Activated B cell treated with CpG ODN at 0.5 μM for 24 hours (primary cell): ENCODE measurements around the gene SERF2. TPM values are rescaled to one million over a fixed set of nuclear protein-coding genes. Genes with fewer than 3 reads are reported as not detected.
A peak's percentile ranks its signal among the peaks of the same experiment; 100 is the strongest.

Source experiments
- ATAC-seq: fragments of 200-7000 bp; cut with Tn5 transposase; one replicate; pipeline ENCODE4 v1.10.0; 2021; ENCODE audit warnings: low read depth, mild to moderate bottlenecking, moderate library complexity
- CTCF ChIA-PET: fragments of 350-600 bp; sonication (Branson Sonifier 250); formaldehyde crosslinking; loops from one replicate; lab custom pipeline; 2021; ENCODE audit warnings: antibody characterized with exemption; lab: Charles Lee
- POLR2A ChIA-PET: fragments of 350-600 bp; sonication (Branson Sonifier 250); formaldehyde crosslinking; loops from one replicate; lab custom pipeline; 2021; ENCODE audit warnings: antibody characterized with exemption; lab: Charles Lee
- DNase-seq: peaks from one replicate; pipeline ENCODE4 v3.0.0; 2022
- H3K27ac Mint-ChIP-seq: one replicate; pipeline ENCODE4 v1.8.0; 2020; ENCODE audit warnings: mixed read lengths
- H3K27me3 Mint-ChIP-seq: one replicate; pipeline ENCODE4 v1.8.0; 2021; ENCODE audit warnings: mixed read lengths
- H3K36me3 Mint-ChIP-seq: one replicate; pipeline ENCODE4 v1.8.0; 2021; ENCODE audit warnings: low read depth, mixed read lengths
- H3K4me1 Mint-ChIP-seq: one replicate; pipeline ENCODE4 v1.8.0; 2021; ENCODE audit warnings: mixed read lengths
- H3K4me3 Mint-ChIP-seq: one replicate; pipeline ENCODE4 v1.8.0; 2020; ENCODE audit warnings: mild to moderate bottlenecking, mixed read lengths
- H3K9me3 Mint-ChIP-seq: one replicate; pipeline ENCODE4 v1.8.0; 2020; ENCODE audit warnings: mixed read lengths
- intact Hi-C: fragments of 100-400 bp; cut with micrococcal nuclease; formaldehyde crosslinking; loops from one replicate; pipeline ENCODE4 v1.15.1; 2024
- total RNA-seq: library from RNA; stranded (reverse); gene quantifications from 2 replicates; pipeline ENCODE4 v1.2.3, GENCODE V29; 2022
- TF ChIP-seq, protein P1 (sequence below): fragments of 200-600 bp; IDR thresholded peaks from one replicate; pipeline ENCODE4 v1.8.0; 2022; ENCODE audit warnings: antibody characterized with exemption, mild to moderate bottlenecking

Gene SERF2
- total RNA-seq, 1 donor from 2014 or later = 601 TPM

DNA sequence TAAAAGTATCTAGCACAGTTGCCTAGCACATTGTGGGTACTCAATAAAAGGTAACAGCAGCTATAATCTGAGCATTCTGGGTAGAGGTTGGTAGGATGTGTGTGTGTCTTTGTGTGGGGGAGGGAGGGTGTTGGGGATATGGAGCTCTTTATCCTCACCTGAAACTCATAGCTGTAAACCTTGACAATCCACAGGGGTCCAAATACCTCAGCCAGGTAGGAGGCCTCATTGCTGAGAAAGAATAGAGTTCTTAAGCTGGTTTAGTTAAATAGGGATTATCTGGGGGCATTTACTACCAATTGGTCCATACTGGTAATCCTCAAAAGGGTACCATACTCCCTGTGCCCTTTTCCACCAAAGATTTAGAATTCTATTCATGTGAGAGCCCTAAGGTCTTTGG is 3.9 kb downstream of the SERF2 start:
- H3K4me3 Mint-ChIP-seq = no peak overlapping the region
- H3K36me3 Mint-ChIP-seq = peaks cover 80% of the 10 kb centered on the region
- no peak overlapping the region for H3K27ac Mint-ChIP-seq
- no peaks in the 10 kb centered on the region for H3K27me3 Mint-ChIP-seq
- peaks cover 84% of the 10 kb centered on the region for H3K4me1 Mint-ChIP-seq
- ChIA-PET CTCF (interaction anchor here (0.7 to 1.5 kb wide), 2 partner anchors 14 to 19 kb away, joined by 3 to 5 read pairs; partner anchors contain the start of gene ELL3), POLR2A (interaction anchor here (0.7 to 18.0 kb wide), 3 partner anchors 13 to 638 kb away, joined by 5 to 509 read pairs (median 55); partner anchors contain the start of gene ELL3)
- DNase-seq (no peak), ATAC-seq (no peak)
- peaks cover 2% of the 10 kb centered on the region for H3K9me3 Mint-ChIP-seq
- intact Hi-C loops = no loop called here
- TF ChIP-seq, protein P1, sequence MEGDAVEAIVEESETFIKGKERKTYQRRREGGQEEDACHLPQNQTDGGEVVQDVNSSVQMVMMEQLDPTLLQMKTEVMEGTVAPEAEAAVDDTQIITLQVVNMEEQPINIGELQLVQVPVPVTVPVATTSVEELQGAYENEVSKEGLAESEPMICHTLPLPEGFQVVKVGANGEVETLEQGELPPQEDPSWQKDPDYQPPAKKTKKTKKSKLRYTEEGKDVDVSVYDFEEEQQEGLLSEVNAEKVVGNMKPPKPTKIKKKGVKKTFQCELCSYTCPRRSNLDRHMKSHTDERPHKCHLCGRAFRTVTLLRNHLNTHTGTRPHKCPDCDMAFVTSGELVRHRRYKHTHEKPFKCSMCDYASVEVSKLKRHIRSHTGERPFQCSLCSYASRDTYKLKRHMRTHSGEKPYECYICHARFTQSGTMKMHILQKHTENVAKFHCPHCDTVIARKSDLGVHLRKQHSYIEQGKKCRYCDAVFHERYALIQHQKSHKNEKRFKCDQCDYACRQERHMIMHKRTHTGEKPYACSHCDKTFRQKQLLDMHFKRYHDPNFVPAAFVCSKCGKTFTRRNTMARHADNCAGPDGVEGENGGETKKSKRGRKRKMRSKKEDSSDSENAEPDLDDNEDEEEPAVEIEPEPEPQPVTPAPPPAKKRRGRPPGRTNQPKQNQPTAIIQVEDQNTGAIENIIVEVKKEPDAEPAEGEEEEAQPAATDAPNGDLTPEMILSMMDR = no peak

DNA sequence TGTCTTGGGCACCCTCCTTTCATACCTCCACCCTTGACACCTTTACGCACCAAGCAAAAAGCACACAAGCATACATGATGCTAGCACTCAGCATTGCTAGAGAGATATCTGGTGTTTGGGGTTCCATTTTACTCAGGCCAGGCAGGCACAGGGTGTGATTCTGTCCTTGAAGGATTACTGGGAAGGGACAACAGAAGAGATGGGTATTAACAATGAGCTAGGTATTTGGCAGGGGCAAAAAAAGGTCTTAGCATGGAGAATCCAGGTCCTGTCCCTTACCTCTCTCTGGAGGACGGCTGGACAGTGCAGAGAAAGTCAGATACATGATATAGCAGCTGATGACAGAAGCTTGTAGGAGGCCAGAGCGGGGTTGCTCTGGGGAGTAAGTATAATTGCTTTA is 4.4 kb downstream of the SERF2 start:
- Mint-ChIP-seq H3K4me1 (peaks cover 84% of the 10 kb centered on the region), H3K4me3 (no peak overlapping the region), H3K36me3 (peaks cover 82% of the 10 kb centered on the region), H3K27ac (peak overlapping the region; percentile 75), H3K9me3 (peaks cover 2% of the 10 kb centered on the region), H3K27me3 (no peaks in the 10 kb centered on the region)
- POLR2A ChIA-PET = interaction anchor here (0.7 to 18.0 kb wide), 5 partner anchors 7 to 639 kb away, joined by 3 to 509 read pairs (median 5); partner anchors contain the start of gene ELL3
- intact Hi-C loops = no loop called here
- CTCF ChIA-PET = interaction anchor here (0.7 to 1.8 kb wide), 3 partner anchors 14 to 25 kb away, joined by 3 to 6 read pairs (median 3); partner anchors contain the start of gene ELL3
- ATAC-seq (no peak), DNase-seq (no peak)
- TF ChIP-seq, protein P1 = no peak

DNA sequence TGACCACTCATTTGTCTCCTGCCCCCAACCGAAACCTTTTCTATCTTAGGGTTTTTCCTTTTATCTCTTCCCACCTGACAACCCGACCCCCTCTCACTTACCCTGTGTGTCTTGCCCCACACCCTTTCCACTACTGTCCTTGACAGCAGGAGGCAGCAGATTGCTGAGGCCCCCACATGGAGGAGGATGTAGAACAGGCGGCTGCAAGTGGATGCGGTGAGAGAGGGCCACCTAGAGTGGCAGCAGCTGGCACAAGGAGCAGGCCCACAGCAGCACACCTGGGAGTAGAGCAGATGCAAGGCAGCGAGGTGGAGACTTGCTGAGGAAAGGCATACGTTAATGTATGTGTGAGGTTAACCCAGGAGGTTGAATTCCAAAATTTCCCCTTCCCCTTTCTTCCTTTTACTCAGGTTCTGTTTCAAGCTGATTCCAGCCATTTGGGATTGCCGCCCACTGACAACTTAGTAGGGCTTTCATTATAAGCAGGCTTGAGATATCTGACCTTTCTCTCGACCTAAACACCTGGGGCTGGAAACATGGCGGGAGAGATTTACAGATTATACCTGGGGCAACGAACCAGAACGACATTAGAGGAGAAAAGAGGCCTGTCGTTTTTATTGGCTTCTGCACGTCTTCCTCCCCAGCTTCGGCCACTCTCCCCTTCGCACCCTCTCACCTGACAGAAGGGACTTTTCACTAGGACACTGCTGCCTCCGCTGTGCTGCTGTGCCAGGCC is 7.3 kb downstream of the SERF2 start:
- Mint-ChIP-seq H3K9me3 (peaks cover 2% of the 10 kb centered on the region), H3K27me3 (no peaks in the 10 kb centered on the region), H3K4me3 (peak overlapping the region; percentile 11), H3K27ac (peak overlapping the region; percentile 96), H3K36me3 (peaks cover 68% of the 10 kb centered on the region), H3K4me1 (peaks cover 63% of the 10 kb centered on the region)
- intact Hi-C loops = no loop called here
- ATAC-seq (no peak), DNase-seq (no peak)
- ChIA-PET POLR2A (interaction anchor here (1.2 to 18.0 kb wide), 6 partner anchors 9 to 53 kb away, joined by 4 to 509 read pairs (median 24); partner anchors contain the start of genes ELL3, PDIA3 and SERF2), CTCF (interaction anchor here (2.2 kb wide), 1 partner anchor 22 kb away, joined by 8 read pairs; the partner anchor contains the start of gene ELL3)
- TF ChIP-seq, protein P1 = no peak

DNA sequence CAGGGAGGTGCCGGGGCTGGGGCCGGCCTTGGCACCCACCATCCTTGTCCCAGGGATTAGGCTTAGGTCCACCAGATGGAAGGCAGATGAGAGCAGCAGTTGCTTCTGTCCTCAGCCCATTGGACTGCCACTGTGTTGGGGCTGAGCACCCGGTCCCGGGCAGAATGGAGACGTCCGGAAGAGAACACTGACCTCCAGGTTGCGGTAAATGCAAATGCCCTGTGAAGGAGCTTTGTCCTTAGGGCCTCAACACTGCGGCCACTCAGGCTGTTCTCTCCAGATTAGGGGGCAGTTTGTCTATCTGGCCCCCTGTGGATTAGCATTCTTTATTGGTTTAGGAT is 7.8 kb downstream of the SERF2 start, which contains the start of gene SERINC4:
SERINC4 (minus strand) TSS at position 276 of the 341 bp plus-strand sequence; CDS start at position 42, 234 bp downstream.
- Mint-ChIP-seq H3K9me3 (peaks cover 2% of the 10 kb centered on the region), H3K4me1 (peaks cover 57% of the 10 kb centered on the region), H3K27ac (peak within 1 kb of the TSS; percentile 96), H3K36me3 (peaks cover 68% of the 10 kb centered on the region), H3K27me3 (no peaks in the 10 kb centered on the region), H3K4me3 (peak within 1 kb of the TSS; percentile 98)
- ChIA-PET POLR2A (interaction anchor here (0.8 to 18.0 kb wide), 10 partner anchors 9 to 56 kb away, joined by 3 to 509 read pairs (median 9); partner anchors contain the start of genes ELL3, MFAP1, PDIA3 and SERF2), CTCF (interaction anchor here (1.1 to 2.2 kb wide), 3 partner anchors 9 to 25 kb away, joined by 3 to 8 read pairs (median 5); partner anchors contain the start of genes ELL3 and MFAP1)
- DNase-seq = no peak
- ATAC-seq = no peak
- TF ChIP-seq, protein P1 = no peak
- intact Hi-C loops = loop anchor here (1.0 to 2.0 kb wide), 4 partner anchors 8 to 25 kb away; partner anchors contain the start of genes ELL3, MFAP1 and SERF2
